ENCODE measurements around the gene CBFA2T3. TPM values are rescaled to one million over a fixed set of nuclear protein-coding genes. Genes with fewer than 3 reads are reported as not detected.

CBFA2T3 gene
- total RNA-seq, 1 experiment from 2014 or later: 2.1 TPM

GRCh38 chr16:88839745-88840599, 137.0 kb downstream of the CBFA2T3 start:
- Histone ChIP-seq H3K9me3 (no peaks in the 10 kb centered on the region), H3K4me3 (ENCODE audit: low read depth, low read length) (no peak overlapping the region), H3K36me3 (ENCODE audit: control insufficient read depth, insufficient read depth, low read length) (peaks cover 4% of the 10 kb centered on the region), H3K4me1 (no peaks in the 10 kb centered on the region), H3K27me3 (replicated peaks; ENCODE audit: control insufficient read depth, insufficient read depth, low read length) (no peaks in the 10 kb centered on the region)
- Mint-ChIP-seq H3K27ac (ENCODE audit: unreplicated experiment) (no peak overlapping the region), H3K36me3 (ENCODE audit: insufficient read depth, unreplicated experiment) (peaks cover 19% of the 10 kb centered on the region), H3K27me3 (ENCODE audit: insufficient read depth, unreplicated experiment) (no peaks in the 10 kb centered on the region), H3K9me3 (ENCODE audit: unreplicated experiment) (no peaks in the 10 kb centered on the region), H3K4me3 (ENCODE audit: unreplicated experiment) (no peak overlapping the region), H3K4me1 (ENCODE audit: low read depth, unreplicated experiment) (no peaks in the 10 kb centered on the region)
- DNase-seq: no peak
- POLR2A ChIA-PET: no interaction called here
- CTCF ChIA-PET: interaction anchor here (0.8 to 1.4 kb wide), 4 partner anchors 18 to 376 kb away, joined by 3 to 7 read pairs (median 4); no protein-coding TSS in a partner anchor
- intact Hi-C loops (cut with micrococcal nuclease; ENCODE audit: unreplicated experiment): no loop called here
- no TSS peak for BruUV-seq (replicated peaks)
- TF ChIP-seq, protein P1, sequence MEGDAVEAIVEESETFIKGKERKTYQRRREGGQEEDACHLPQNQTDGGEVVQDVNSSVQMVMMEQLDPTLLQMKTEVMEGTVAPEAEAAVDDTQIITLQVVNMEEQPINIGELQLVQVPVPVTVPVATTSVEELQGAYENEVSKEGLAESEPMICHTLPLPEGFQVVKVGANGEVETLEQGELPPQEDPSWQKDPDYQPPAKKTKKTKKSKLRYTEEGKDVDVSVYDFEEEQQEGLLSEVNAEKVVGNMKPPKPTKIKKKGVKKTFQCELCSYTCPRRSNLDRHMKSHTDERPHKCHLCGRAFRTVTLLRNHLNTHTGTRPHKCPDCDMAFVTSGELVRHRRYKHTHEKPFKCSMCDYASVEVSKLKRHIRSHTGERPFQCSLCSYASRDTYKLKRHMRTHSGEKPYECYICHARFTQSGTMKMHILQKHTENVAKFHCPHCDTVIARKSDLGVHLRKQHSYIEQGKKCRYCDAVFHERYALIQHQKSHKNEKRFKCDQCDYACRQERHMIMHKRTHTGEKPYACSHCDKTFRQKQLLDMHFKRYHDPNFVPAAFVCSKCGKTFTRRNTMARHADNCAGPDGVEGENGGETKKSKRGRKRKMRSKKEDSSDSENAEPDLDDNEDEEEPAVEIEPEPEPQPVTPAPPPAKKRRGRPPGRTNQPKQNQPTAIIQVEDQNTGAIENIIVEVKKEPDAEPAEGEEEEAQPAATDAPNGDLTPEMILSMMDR (IDR thresholded peaks at IDR 0.05; ENCODE audit: insufficient read depth in 1 of 2, low read depth in 1 of 2, low read length in 1 of 2, severe bottlenecking in 1 of 2, unreplicated experiment in 1 of 2): no peak

DNA sequence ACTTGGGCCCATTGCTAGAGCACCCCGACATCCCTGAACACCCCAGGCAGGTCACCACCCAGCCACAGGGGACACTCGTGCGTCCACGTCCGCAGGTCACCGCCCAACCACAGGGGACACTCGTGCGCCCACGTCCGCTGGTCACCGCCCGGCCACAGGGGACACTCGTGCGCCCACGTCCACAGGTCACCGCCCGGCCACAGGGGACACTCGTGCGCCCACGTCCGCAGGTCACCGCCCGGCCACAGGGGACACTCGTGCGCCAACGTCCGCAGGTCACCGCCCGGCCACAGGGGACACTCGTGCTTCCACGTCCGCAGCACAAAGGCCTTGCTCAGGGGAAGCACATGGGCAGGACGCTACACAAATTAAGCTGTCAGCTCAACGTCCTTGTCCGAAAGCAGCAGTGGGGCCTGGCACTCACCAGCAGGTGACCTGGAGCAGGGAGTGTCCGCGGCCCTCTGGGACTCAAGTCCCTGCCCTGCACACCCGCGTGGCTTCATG, 137.9 kb downstream of the CBFA2T3 start:
- BruUV-seq (replicated peaks): no TSS peak
- no peaks in the 10 kb centered on the region for H3K27me3 Mint-ChIP-seq (ENCODE audit: insufficient read depth, unreplicated experiment)
- DNase-seq: peak in 1 of 2 experiments; percentile 39
- no peak overlapping the region for H3K4me3 ChIP-seq (ENCODE audit: low read depth, low read length)
- intact Hi-C loops (cut with micrococcal nuclease; ENCODE audit: unreplicated experiment): no loop called here
- H3K4me3 Mint-ChIP-seq (ENCODE audit: unreplicated experiment): no peak overlapping the region
- H3K9me3 ChIP-seq: no peaks in the 10 kb centered on the region
- ChIA-PET CTCF (interaction anchor here (0.8 to 1.4 kb wide), 3 partner anchors 19 to 377 kb away, joined by 4 to 7 read pairs (median 4); no protein-coding TSS in a partner anchor), POLR2A (interaction anchor here (0.6 kb wide), 1 partner anchor 94 kb away, joined by 6 read pairs; no protein-coding TSS in a partner anchor)
- peaks cover 4% of the 10 kb centered on the region for H3K36me3 ChIP-seq (ENCODE audit: control insufficient read depth, insufficient read depth, low read length)
- H3K9me3 Mint-ChIP-seq (ENCODE audit: unreplicated experiment): no peaks in the 10 kb centered on the region
- H3K4me1 ChIP-seq: no peaks in the 10 kb centered on the region
- no peak overlapping the region for H3K27ac Mint-ChIP-seq (ENCODE audit: unreplicated experiment)
- TF ChIP-seq, protein P1 (IDR thresholded peaks at IDR 0.05; ENCODE audit: insufficient read depth in 1 of 2, low read depth in 1 of 2, low read length in 1 of 2, severe bottlenecking in 1 of 2, unreplicated experiment in 1 of 2): peak; percentile 33 to 34
- peaks cover 19% of the 10 kb centered on the region for H3K36me3 Mint-ChIP-seq (ENCODE audit: insufficient read depth, unreplicated experiment)
- H3K27me3 ChIP-seq (replicated peaks; ENCODE audit: control insufficient read depth, insufficient read depth, low read length): no peaks in the 10 kb centered on the region
- H3K4me1 Mint-ChIP-seq (ENCODE audit: low read depth, unreplicated experiment): no peaks in the 10 kb centered on the region

GRCh38 chr16:88838566-88838965, 138.4 kb downstream of the CBFA2T3 start:
- H3K4me1 ChIP-seq: no peaks in the 10 kb centered on the region
- no peak overlapping the region for H3K4me3 ChIP-seq (ENCODE audit: low read depth, low read length)
- no peak overlapping the region for H3K4me3 Mint-ChIP-seq (ENCODE audit: unreplicated experiment)
- peaks cover 19% of the 10 kb centered on the region for H3K36me3 Mint-ChIP-seq (ENCODE audit: insufficient read depth, unreplicated experiment)
- H3K27me3 ChIP-seq (replicated peaks; ENCODE audit: control insufficient read depth, insufficient read depth, low read length): no peaks in the 10 kb centered on the region
- H3K9me3 ChIP-seq: no peaks in the 10 kb centered on the region
- no peak for DNase-seq
- POLR2A ChIA-PET: interaction anchor here (0.6 kb wide), 1 partner anchor 94 kb away, joined by 6 read pairs; no protein-coding TSS in a partner anchor
- H3K9me3 Mint-ChIP-seq (ENCODE audit: unreplicated experiment): no peaks in the 10 kb centered on the region
- no peak overlapping the region for H3K27ac Mint-ChIP-seq (ENCODE audit: unreplicated experiment)
- TF ChIP-seq, protein P1 (IDR thresholded peaks at IDR 0.05; ENCODE audit: insufficient read depth in 1 of 2, low read depth in 1 of 2, low read length in 1 of 2, severe bottlenecking in 1 of 2, unreplicated experiment in 1 of 2): no peak
- no peaks in the 10 kb centered on the region for H3K4me1 Mint-ChIP-seq (ENCODE audit: low read depth, unreplicated experiment)
- no peaks in the 10 kb centered on the region for H3K27me3 Mint-ChIP-seq (ENCODE audit: insufficient read depth, unreplicated experiment)
- H3K36me3 ChIP-seq (ENCODE audit: control insufficient read depth, insufficient read depth, low read length): peaks cover 4% of the 10 kb centered on the region
- no TSS peak for BruUV-seq (replicated peaks)
- intact Hi-C loops (cut with micrococcal nuclease; ENCODE audit: unreplicated experiment): no loop called here
- CTCF ChIA-PET: interaction anchor here (1.4 kb wide), 1 partner anchor 19 kb away, joined by 4 read pairs; no protein-coding TSS in a partner anchor

Data from Caco-2 (cell line).